Measurements from ENCODE around the gene AP5S1. TPM values are rescaled to one million over a fixed set of nuclear protein-coding genes. Genes with fewer than 3 reads are reported as not detected.
"Not testable (repeated sequence)": the region's sequence is repeated elsewhere in the genome, so short reads cannot be mapped to it uniquely, and the experiment has no call there.

Gene AP5S1
- total and polyA plus RNA-seq, 9 of the 15 experiments (the other 6 are each of a cell fraction or from before 2014, with no cell fraction given) = 2.6 to 8.8 (median 4.4) TPM

DNA sequence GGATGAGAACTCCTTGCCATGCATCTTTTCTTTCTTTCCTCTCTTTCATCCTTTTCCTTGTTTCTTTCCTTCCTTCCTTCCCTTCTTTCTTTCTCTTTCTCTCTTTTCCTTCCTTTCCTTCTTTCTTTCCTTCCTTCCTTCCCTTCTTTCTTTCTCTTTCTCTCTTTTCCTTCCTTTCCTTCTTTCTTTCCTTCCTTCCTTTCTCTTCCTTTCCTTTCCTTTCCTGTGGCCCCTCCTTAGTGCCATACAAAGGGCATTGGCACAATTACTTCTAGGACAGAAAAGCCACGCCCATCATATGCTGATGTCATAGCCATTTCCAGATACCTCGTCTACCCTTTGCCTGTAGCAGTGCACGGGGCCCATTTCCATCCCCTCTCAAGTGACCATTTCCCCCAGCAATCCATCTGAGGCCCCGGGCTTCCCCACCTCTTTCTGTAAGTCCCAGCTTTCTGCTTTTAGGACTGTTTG lies 31.6 kb upstream of the AP5S1 start (continued):
- TF ChIP-seq DNMT1 (IDR thresholded peaks at IDR 0.05) = no peak
- TF ChIP-seq NR2C2 (CRISPR knock-in tag; IDR thresholded peaks at IDR 0.05) = no peak
- TF ChIP-seq NR2C2 (tag; IDR thresholded peaks at IDR 0.05) = no peak
- TF ChIP-seq, protein P1, sequence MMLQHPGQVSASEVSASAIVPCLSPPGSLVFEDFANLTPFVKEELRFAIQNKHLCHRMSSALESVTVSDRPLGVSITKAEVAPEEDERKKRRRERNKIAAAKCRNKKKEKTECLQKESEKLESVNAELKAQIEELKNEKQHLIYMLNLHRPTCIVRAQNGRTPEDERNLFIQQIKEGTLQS (IDR thresholded peaks at IDR 0.05) = peak; percentile 22; the same call in 1 of the 2 replicates
- TF ChIP-seq, protein P1 (CRISPR knock-in tag; conservative IDR thresholded peaks at IDR 0.05) = no peak
- TF ChIP-seq LCOR (CRISPR knock-in tag; IDR thresholded peaks at IDR 0.05) = no peak

DNA sequence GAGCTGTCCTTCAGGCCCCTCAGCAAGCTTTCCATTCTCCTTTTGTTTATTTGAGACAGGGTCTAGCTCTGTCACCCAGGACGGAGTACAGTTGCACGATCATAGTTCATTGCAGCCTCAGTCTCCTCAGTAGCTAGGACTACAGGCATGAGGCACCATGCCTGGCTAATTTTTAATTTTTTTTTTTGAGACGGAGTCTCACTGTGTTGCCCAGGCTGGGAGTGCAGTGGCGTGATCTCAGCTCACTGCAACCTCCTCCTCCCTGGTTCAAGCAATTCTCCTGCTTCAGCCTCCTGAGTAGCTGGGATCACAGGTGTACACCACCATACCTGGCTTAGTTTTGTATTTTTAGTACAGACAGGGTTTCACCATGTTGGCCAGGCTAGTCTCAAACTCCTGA lies 31.1 kb upstream of the AP5S1 start:
- H3K9me3 ChIP-seq (replicated peaks; ENCODE audit: control insufficient read depth, insufficient read depth, low read depth, low read length); H3K4me2 ChIP-seq (ENCODE audit: insufficient read depth, low read length); in situ Hi-C loops (cut with MboI); H3K27ac ChIP-seq (ENCODE audit: extremely low read depth, low read depth, low read length); H3K9ac ChIP-seq (ENCODE audit: insufficient read depth in 1 of 2, low read depth in 2 of 2, low read length in 2 of 2); H3K9me1 ChIP-seq (ENCODE audit: control insufficient read depth, insufficient read depth, low read length); H3K4me3 ChIP-seq; H4K20me1 ChIP-seq (replicated peaks; ENCODE audit: control insufficient read depth, insufficient read depth, low read length); POLR2A ChIA-PET; ATAC-seq; DNase-seq (ENCODE audit: extremely low read depth in 1 of 4, low spot score in 3 of 4); H3K27me3 ChIP-seq (ENCODE audit: control insufficient read depth in 2 of 2, insufficient read depth in 2 of 2, low read length in 2 of 2); FAIRE-seq; BruUV-seq (replicated peaks): not testable (repeated sequence)
- H3K4me1 ChIP-seq (replicated peaks in 1 of 2; ENCODE audit: control insufficient read depth in 2 of 2, insufficient read depth in 2 of 2, low read length in 2 of 2) = peaks cover 8 to 20% of the 10 kb centered on the region in 2 experiments; a peak in 3 of 5 replicates
- WGBS (ENCODE audit: insufficient coverage, low coverage, missing lambda C conversion rate) = 65% methylated on average over 4 of the region's 4 CpGs
- H3K79me2 ChIP-seq (ENCODE audit: control insufficient read depth, insufficient read depth, low read length) = peaks cover 21% of the 10 kb centered on the region
- CTCF ChIA-PET (ENCODE audit: low intra/inter-chr PET ratio) = interaction anchor here (0.6 to 3.4 kb wide), 2 partner anchors 31 to 58 kb away, joined by 3 to 12 read pairs; partner anchors contain the start of gene AP5S1
- peak overlapping the region; percentile 45; the same call in 1 of the 2 replicates for H2AFZ ChIP-seq (ENCODE audit: low read depth, low read length)
- peaks cover 15% of the 10 kb centered on the region; the same call in 1 of the 3 replicates for H3K36me3 ChIP-seq (ENCODE audit: control insufficient read depth, insufficient read depth, low read length)
- intact Hi-C loops (cut with micrococcal nuclease) = loop anchor here (5.0 to 10.0 kb wide), 3 partner anchors 58 to 406 kb away; partner anchors contain the start of gene MAVS

DNA sequence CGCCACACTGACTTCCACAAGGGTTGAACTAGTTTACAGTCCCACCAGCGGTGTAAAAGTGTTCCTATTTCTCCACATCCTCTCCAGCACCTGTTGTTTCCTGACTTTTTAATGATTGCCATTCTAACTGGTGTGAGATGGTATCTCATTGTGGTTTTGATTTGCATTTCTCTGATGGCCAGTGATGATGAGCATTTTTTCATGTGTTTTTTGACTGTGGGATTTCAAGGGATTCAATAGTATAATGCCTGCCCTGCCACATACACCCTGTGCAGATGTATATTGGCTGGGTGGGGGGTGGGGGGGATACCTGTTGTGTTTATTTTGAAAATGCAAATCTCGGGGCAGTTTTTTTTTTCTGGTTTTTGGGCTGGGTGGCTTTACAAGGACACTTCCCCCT lies 26.2 kb upstream of the AP5S1 start:
- H3K9me3 ChIP-seq (replicated peaks; ENCODE audit: control insufficient read depth, insufficient read depth, low read depth, low read length); H2AFZ ChIP-seq (ENCODE audit: low read depth, low read length); H4K20me1 ChIP-seq (replicated peaks; ENCODE audit: control insufficient read depth, insufficient read depth, low read length); H3K4me2 ChIP-seq (ENCODE audit: insufficient read depth, low read length); H3K9me1 ChIP-seq (ENCODE audit: control insufficient read depth, insufficient read depth, low read length); intact Hi-C loops (cut with micrococcal nuclease); ATAC-seq; CTCF ChIA-PET (ENCODE audit: low intra/inter-chr PET ratio); H3K9ac ChIP-seq (ENCODE audit: insufficient read depth in 1 of 2, low read depth in 2 of 2, low read length in 2 of 2); BruUV-seq (replicated peaks); H3K27me3 ChIP-seq (ENCODE audit: control insufficient read depth in 2 of 2, insufficient read depth in 2 of 2, low read length in 2 of 2); FAIRE-seq; POLR2A ChIA-PET; in situ Hi-C loops (cut with MboI); DNase-seq (ENCODE audit: extremely low read depth in 1 of 4, low spot score in 3 of 4); H3K36me3 ChIP-seq (ENCODE audit: control insufficient read depth, insufficient read depth, low read length); H3K27ac ChIP-seq (ENCODE audit: extremely low read depth, low read depth, low read length); H3K4me3 ChIP-seq: not testable (repeated sequence)
- peaks cover 12% of the 10 kb centered on the region; the same call in 2 of the 3 replicates for H3K79me2 ChIP-seq (ENCODE audit: control insufficient read depth, insufficient read depth, low read length)
- WGBS (ENCODE audit: insufficient coverage, low coverage, missing lambda C conversion rate) = 100% methylated on average over 1 of the region's 3 CpGs
- H3K4me1 ChIP-seq (replicated peaks in 1 of 2; ENCODE audit: control insufficient read depth in 2 of 2, insufficient read depth in 2 of 2, low read length in 2 of 2) = peaks cover 14 to 32% of the 10 kb centered on the region in 2 experiments; a peak in 4 of 5 replicates

Measured in K562 (cell line).